ENCODE data around the gene NABP2. TPM values are rescaled to one million over a fixed set of nuclear protein-coding genes. Genes with fewer than 3 reads are reported as not detected.

NABP2 gene
- total RNA-seq, 1 experiment from 2014 or later = 42.7 TPM

GRCh38 chr12:56224102-56224701 lies at the start of gene NABP2 (continued):
- TF ChIP-seq SMAD4 (CRISPR knock-in tag; IDR thresholded peaks at IDR 0.05) (no peak), FOXP1 (CRISPR knock-in tag; IDR thresholded peaks at IDR 0.05; ENCODE audit: borderline replicate concordance) (no peak)

DNA sequence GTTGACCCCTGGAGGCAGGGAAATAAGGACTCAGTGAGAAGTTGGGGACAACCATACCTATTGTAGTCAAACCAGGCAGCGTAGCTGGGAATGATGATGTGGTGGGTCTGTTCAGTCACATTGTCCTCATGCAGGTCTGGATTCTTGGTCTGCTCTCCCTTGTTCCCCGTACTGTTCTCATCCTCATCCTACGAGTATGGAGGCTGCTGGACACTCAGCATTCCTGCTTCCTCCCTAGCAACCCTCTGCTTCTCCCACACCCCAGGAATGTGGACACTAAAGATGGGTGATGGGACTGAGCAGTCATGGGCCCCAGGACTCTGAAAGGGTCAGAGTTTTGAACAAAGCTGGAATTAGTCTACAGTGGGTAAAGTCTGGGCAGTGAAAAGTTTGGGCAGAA lies 45.8 kb upstream of the NABP2 start:
- no peak for ATAC-seq
- H3K36me3 Mint-ChIP-seq = peaks cover 91% of the 10 kb centered on the region

GRCh38 chr12:56186957-56187356 lies 37.2 kb upstream of the NABP2 start:
- POLR2A ChIA-PET = interaction anchor here (3.2 kb wide), 1 partner anchor 24 kb away, joined by 25 read pairs; no protein-coding TSS in a partner anchor

More for the DNA sequence above, 45.8 kb upstream of the NABP2 start:
- DNase-seq (ENCODE audit: low spot score) = no peak
- TF ChIP-seq ZNF263 (CRISPR knock-in tag; IDR thresholded peaks at IDR 0.05; ENCODE audit: low read depth) = no peak
- no peak for TF ChIP-seq RELA (CRISPR knock-in tag; IDR thresholded peaks at IDR 0.05; ENCODE audit: borderline replicate concordance)
- no peak for TF ChIP-seq ZNF219 (CRISPR knock-in tag; IDR thresholded peaks at IDR 0.05; ENCODE audit: borderline replicate concordance)
- TF ChIP-seq NR3C1 (CRISPR knock-in tag; conservative IDR thresholded peaks at IDR 0.05; ENCODE audit: low read depth) = no peak
- TF ChIP-seq GABPB1 (CRISPR knock-in tag; IDR thresholded peaks at IDR 0.05) = no peak
- TF ChIP-seq ZNF138 (CRISPR knock-in tag; conservative IDR thresholded peaks at IDR 0.05) = no peak
- TF ChIP-seq MAX (CRISPR knock-in tag; IDR thresholded peaks at IDR 0.05) = no peak
- TF ChIP-seq PRRX2 (CRISPR knock-in tag; IDR thresholded peaks at IDR 0.05) = no peak
- TF ChIP-seq, protein P1, sequence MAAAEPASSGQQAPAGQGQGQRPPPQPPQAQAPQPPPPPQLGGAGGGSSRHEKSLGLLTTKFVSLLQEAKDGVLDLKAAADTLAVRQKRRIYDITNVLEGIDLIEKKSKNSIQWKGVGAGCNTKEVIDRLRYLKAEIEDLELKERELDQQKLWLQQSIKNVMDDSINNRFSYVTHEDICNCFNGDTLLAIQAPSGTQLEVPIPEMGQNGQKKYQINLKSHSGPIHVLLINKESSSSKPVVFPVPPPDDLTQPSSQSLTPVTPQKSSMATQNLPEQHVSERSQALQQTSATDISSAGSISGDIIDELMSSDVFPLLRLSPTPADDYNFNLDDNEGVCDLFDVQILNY (CRISPR knock-in tag; IDR thresholded peaks at IDR 0.05) = no peak
- no peak for TF ChIP-seq NFYB (CRISPR knock-in tag; conservative IDR thresholded peaks at IDR 0.05; ENCODE audit: low read depth)
- TF ChIP-seq ZBTB21 (CRISPR knock-in tag; IDR thresholded peaks at IDR 0.05; ENCODE audit: borderline replicate concordance) = no peak
- no peaks in the 10 kb centered on the region for H3K27me3 Mint-ChIP-seq (ENCODE audit: low read depth)
- H3K4me3 Mint-ChIP-seq = no peak overlapping the region
- H3K4me1 Mint-ChIP-seq = no peaks in the 10 kb centered on the region
- ChIA-PET POLR2A (interaction anchor here (0.7 kb wide), 1 partner anchor 10 kb away, joined by 6 read pairs; no protein-coding TSS in a partner anchor), CTCF (interaction anchor here (1.5 kb wide), 1 partner anchor 28 kb away, joined by 4 read pairs; no protein-coding TSS in a partner anchor)
- H3K9me3 Mint-ChIP-seq = peaks cover 5% of the 10 kb centered on the region
- no peak overlapping the region for H3K27ac Mint-ChIP-seq

More at GRCh38 chr12:56186957-56187356, 37.2 kb upstream of the NABP2 start:
- Mint-ChIP-seq H3K36me3 (peaks cover 46% of the 10 kb centered on the region), H3K27me3 (ENCODE audit: low read depth) (peaks cover 3% of the 10 kb centered on the region; the same call in 1 of the 2 replicates), H3K27ac (no peak overlapping the region), H3K4me3 (no peak overlapping the region), H3K9me3 (no peaks in the 10 kb centered on the region), H3K4me1 (peaks cover 22% of the 10 kb centered on the region)
- TF ChIP-seq ATF2 (CRISPR knock-in tag; IDR thresholded peaks at IDR 0.05; ENCODE audit: borderline replicate concordance, low read depth) (no peak), ERG (CRISPR knock-in tag; IDR thresholded peaks at IDR 0.05) (no peak)
- CTCF ChIA-PET = interaction anchor here (0.6 to 4.2 kb wide), 4 partner anchors 17 to 68 kb away, joined by 3 to 95 read pairs (median 33); partner anchors contain the start of genes ESYT1 and ZC3H10
- ATAC-seq (no peak), DNase-seq (ENCODE audit: low spot score) (no peak)

All from WTC11 (cell line).